ENCODE data around the gene EPB41L2. TPM values are rescaled to one million over a fixed set of nuclear protein-coding genes. Genes with fewer than 3 reads are reported as not detected.

EPB41L2 gene
- total RNA-seq, 1 experiment from 2014 or later, result 106 TPM

DNA sequence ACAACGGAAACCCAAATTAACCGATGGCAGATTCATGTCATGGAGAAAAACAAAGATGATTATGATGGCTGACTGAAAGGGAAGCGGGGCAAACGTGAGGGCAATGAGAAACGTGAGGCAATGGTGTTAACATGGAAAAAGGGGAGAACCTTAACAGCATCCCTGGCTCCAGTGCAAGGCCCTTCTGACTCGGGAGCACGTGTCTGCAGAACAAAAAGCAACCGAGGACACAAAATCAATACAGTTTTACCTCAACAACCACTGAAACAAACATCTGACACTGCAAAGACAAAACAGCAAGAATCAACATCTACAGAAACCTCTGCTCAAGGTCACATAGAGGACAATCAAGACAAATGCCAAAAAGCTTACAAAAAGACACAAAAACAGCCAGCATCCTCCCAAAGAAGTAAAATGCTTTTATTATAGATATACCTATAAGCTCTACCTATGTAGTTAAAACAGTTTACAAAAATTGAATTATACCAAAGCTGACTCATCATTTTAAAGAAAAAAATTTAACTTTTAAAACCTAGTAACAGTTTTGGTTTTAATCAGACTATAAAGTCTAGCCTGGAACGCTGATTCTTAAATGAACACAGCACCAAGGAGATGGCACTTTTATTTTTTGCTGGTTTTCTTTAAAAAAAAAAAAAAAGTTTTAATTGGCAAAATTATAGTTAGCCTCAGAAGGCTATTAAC lies 192.7 kb downstream of the EPB41L2 start:
- ChIA-PET CTCF (interaction anchor here (1.0 to 3.4 kb wide), 2 partner anchors 246 to 758 kb away, joined by 4 to 9 read pairs; partner anchors contain the start of gene MED23), POLR2A (no interaction called here)
- DNase-seq (ENCODE audit: low spot score) (no peak), ATAC-seq (no peak)
- H3K4me3 Mint-ChIP-seq, result no peak overlapping the region
- no peaks in the 10 kb centered on the region for H3K9me3 Mint-ChIP-seq
- peaks cover 12% of the 10 kb centered on the region; the same call in 1 of the 2 replicates for H3K36me3 Mint-ChIP-seq
- no peaks in the 10 kb centered on the region for H3K27me3 Mint-ChIP-seq (ENCODE audit: low read depth)
- peak overlapping the region; percentile 10; the same call in 1 of the 2 replicates for H3K27ac Mint-ChIP-seq
- peaks cover 6% of the 10 kb centered on the region; the same call in 1 of the 2 replicates for H3K4me1 Mint-ChIP-seq
- TF ChIP-seq, protein P1, sequence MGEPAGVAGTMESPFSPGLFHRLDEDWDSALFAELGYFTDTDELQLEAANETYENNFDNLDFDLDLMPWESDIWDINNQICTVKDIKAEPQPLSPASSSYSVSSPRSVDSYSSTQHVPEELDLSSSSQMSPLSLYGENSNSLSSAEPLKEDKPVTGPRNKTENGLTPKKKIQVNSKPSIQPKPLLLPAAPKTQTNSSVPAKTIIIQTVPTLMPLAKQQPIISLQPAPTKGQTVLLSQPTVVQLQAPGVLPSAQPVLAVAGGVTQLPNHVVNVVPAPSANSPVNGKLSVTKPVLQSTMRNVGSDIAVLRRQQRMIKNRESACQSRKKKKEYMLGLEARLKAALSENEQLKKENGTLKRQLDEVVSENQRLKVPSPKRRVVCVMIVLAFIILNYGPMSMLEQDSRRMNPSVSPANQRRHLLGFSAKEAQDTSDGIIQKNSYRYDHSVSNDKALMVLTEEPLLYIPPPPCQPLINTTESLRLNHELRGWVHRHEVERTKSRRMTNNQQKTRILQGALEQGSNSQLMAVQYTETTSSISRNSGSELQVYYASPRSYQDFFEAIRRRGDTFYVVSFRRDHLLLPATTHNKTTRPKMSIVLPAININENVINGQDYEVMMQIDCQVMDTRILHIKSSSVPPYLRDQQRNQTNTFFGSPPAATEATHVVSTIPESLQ (CRISPR knock-in tag; IDR thresholded peaks at IDR 0.05), result no peak
- TF ChIP-seq, protein P2, sequence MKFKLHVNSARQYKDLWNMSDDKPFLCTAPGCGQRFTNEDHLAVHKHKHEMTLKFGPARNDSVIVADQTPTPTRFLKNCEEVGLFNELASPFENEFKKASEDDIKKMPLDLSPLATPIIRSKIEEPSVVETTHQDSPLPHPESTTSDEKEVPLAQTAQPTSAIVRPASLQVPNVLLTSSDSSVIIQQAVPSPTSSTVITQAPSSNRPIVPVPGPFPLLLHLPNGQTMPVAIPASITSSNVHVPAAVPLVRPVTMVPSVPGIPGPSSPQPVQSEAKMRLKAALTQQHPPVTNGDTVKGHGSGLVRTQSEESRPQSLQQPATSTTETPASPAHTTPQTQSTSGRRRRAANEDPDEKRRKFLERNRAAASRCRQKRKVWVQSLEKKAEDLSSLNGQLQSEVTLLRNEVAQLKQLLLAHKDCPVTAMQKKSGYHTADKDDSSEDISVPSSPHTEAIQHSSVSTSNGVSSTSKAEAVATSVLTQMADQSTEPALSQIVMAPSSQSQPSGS (CRISPR knock-in tag; IDR thresholded peaks at IDR 0.05; ENCODE audit: borderline replicate concordance, low read depth), result no peak
- TF ChIP-seq, protein P3, sequence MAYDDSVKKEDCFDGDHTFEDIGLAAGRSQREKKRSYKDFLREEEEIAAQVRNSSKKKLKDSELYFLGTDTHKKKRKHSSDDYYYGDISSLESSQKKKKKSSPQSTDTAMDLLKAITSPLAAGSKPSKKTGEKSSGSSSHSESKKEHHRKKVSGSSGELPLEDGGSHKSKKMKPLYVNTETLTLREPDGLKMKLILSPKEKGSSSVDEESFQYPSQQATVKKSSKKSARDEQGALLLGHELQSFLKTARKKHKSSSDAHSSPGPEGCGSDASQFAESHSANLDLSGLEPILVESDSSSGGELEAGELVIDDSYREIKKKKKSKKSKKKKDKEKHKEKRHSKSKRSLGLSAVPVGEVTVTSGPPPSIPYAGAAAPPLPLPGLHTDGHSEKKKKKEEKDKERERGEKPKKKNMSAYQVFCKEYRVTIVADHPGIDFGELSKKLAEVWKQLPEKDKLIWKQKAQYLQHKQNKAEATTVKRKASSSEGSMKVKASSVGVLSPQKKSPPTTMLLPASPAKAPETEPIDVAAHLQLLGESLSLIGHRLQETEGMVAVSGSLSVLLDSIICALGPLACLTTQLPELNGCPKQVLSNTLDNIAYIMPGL (CRISPR knock-in tag; IDR thresholded peaks at IDR 0.05), result no peak
- TF ChIP-seq, protein P4, sequence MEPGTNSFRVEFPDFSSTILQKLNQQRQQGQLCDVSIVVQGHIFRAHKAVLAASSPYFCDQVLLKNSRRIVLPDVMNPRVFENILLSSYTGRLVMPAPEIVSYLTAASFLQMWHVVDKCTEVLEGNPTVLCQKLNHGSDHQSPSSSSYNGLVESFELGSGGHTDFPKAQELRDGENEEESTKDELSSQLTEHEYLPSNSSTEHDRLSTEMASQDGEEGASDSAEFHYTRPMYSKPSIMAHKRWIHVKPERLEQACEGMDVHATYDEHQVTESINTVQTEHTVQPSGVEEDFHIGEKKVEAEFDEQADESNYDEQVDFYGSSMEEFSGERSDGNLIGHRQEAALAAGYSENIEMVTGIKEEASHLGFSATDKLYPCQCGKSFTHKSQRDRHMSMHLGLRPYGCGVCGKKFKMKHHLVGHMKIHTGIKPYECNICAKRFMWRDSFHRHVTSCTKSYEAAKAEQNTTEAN (CRISPR knock-in tag; IDR thresholded peaks at IDR 0.05), result no peak
- TF ChIP-seq SMAD3 (CRISPR knock-in tag; IDR thresholded peaks at IDR 0.05; ENCODE audit: borderline replicate concordance), result no peak
- TF ChIP-seq HMGA2 (CRISPR knock-in tag; IDR thresholded peaks at IDR 0.05), result no peak
- TF ChIP-seq TEAD1 (CRISPR knock-in tag; IDR thresholded peaks at IDR 0.05), result no peak

DNA sequence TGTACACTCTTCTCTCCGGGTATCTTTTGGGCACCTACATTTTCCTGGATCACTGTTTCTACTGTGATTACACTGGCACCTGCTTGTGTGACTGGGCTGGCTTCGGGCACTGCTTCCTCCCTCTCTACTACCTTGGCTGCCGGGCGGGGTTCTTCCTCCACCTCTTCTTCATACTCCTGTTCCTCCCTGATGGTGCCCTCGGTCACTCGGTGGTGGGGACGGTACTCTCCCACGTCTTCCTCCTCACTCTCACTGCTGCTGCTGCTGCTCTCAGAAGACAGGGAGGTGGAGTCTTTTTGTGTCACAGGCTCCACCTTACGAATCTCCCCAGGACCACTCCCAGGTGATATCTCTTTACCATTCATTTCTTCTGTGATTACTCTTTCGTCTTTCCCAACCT lies 193.4 kb downstream of the EPB41L2 start:
- POLR2A ChIA-PET, result no interaction called here
- Mint-ChIP-seq H3K36me3 (peaks cover 13% of the 10 kb centered on the region; the same call in 1 of the 2 replicates), H3K27me3 (ENCODE audit: low read depth) (no peaks in the 10 kb centered on the region), H3K27ac (no peak overlapping the region), H3K9me3 (no peaks in the 10 kb centered on the region), H3K4me3 (no peak overlapping the region), H3K4me1 (peaks cover 6% of the 10 kb centered on the region; the same call in 1 of the 2 replicates)
- TF ChIP-seq, protein P5, sequence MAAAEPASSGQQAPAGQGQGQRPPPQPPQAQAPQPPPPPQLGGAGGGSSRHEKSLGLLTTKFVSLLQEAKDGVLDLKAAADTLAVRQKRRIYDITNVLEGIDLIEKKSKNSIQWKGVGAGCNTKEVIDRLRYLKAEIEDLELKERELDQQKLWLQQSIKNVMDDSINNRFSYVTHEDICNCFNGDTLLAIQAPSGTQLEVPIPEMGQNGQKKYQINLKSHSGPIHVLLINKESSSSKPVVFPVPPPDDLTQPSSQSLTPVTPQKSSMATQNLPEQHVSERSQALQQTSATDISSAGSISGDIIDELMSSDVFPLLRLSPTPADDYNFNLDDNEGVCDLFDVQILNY (CRISPR knock-in tag; IDR thresholded peaks at IDR 0.05), result no peak
- TF ChIP-seq ELF4 (CRISPR knock-in tag; IDR thresholded peaks at IDR 0.05; ENCODE audit: low read depth) (no peak), ESRRA (CRISPR knock-in tag; IDR thresholded peaks at IDR 0.05; ENCODE audit: borderline replicate concordance) (no peak), CBFB (CRISPR knock-in tag; IDR thresholded peaks at IDR 0.05; ENCODE audit: low read depth) (no peak), RELA (CRISPR knock-in tag; IDR thresholded peaks at IDR 0.05; ENCODE audit: borderline replicate concordance) (no peak), EMX1 (CRISPR knock-in tag; IDR thresholded peaks at IDR 0.05) (no peak), NFATC4 (CRISPR knock-in tag; IDR thresholded peaks at IDR 0.05) (no peak)
- TF ChIP-seq, protein P6, sequence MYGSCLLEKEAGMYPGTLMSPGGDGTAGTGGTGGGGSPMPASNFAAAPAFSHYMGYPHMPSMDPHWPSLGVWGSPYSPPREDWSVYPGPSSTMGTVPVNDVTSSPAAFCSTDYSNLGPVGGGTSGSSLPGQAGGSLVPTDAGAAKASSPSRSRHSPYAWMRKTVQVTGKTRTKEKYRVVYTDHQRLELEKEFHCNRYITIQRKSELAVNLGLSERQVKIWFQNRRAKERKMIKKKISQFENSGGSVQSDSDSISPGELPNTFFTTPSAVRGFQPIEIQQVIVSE (CRISPR knock-in tag; IDR thresholded peaks at IDR 0.05; ENCODE audit: borderline replicate concordance), result no peak
- CTCF ChIA-PET, result no interaction called here
- no peak for DNase-seq (ENCODE audit: low spot score)
- ATAC-seq, result no peak; the same call in 1 of the 2 replicates
